Measurements from ENCODE around the gene BRD7.

BRD7 gene

GRCh38 chr16:50305441-50306061 is 63.2 kb downstream of the BRD7 start:
- Histone ChIP-seq H3K36me3 (ENCODE audit: low read length) (no peaks in the 10 kb centered on the region), H3K9ac (ENCODE audit: low read length) (no peak overlapping the region), H3F3A (ENCODE audit: insufficient read depth) (no peaks in the 10 kb centered on the region), H3K4me2 (ENCODE audit: low read depth, low read length, poor library complexity, severe bottlenecking) (no peak overlapping the region), H3K4me3 (ENCODE audit: insufficient read depth, low read length, poor library complexity, severe bottlenecking) (no peak overlapping the region), H3K9me3 (ENCODE audit: insufficient read depth, low read length) (no peaks in the 10 kb centered on the region), H3K27ac (ENCODE audit: low read depth, low read length) (no peak overlapping the region), H3K79me2 (ENCODE audit: insufficient read depth, low read length) (no peaks in the 10 kb centered on the region), H3K27me3 (ENCODE audit: low read length) (no peaks in the 10 kb centered on the region), H4K20me1 (ENCODE audit: low read depth, low read length) (no peaks in the 10 kb centered on the region), H2AFZ (ENCODE audit: low read depth, low read length, severe bottlenecking) (no peak overlapping the region), H3K9me2 (replicated peaks; ENCODE audit: insufficient read depth, low read length) (no peaks in the 10 kb centered on the region)
- TF ChIP-seq EZH2phosphoT487 (conservative IDR thresholded peaks at IDR 0.05; ENCODE audit: low read length) = no peak
- no peak for TF ChIP-seq CTCF (IDR thresholded peaks at IDR 0.05; ENCODE audit: insufficient read depth, low read length, poor library complexity, severe bottlenecking)

- no peaks in the 10 kb centered on the region for H3K9me3 ChIP-seq (ENCODE audit: insufficient read depth, low read length)
- H4K20me1 ChIP-seq (ENCODE audit: low read depth, low read length) = no peaks in the 10 kb centered on the region
- H2AFZ ChIP-seq (ENCODE audit: low read depth, low read length, severe bottlenecking) = no peak overlapping the region
- H3F3A ChIP-seq (ENCODE audit: insufficient read depth) = no peaks in the 10 kb centered on the region
- no peaks in the 10 kb centered on the region for H3K79me2 ChIP-seq (ENCODE audit: insufficient read depth, low read length)
- H3K9me2 ChIP-seq (replicated peaks; ENCODE audit: insufficient read depth, low read length) = no peaks in the 10 kb centered on the region
- no peak overlapping the region for H3K9ac ChIP-seq (ENCODE audit: low read length)
- no peak overlapping the region for H3K4me3 ChIP-seq (ENCODE audit: insufficient read depth, low read length, poor library complexity, severe bottlenecking)
- H3K36me3 ChIP-seq (ENCODE audit: low read length) = no peaks in the 10 kb centered on the region
- TF ChIP-seq EZH2phosphoT487 (conservative IDR thresholded peaks at IDR 0.05; ENCODE audit: low read length) (no peak), CTCF (IDR thresholded peaks at IDR 0.05; ENCODE audit: insufficient read depth, low read length, poor library complexity, severe bottlenecking) (no peak)
- no peak overlapping the region for H3K27ac ChIP-seq (ENCODE audit: low read depth, low read length)
- no peak overlapping the region for H3K4me2 ChIP-seq (ENCODE audit: low read depth, low read length, poor library complexity, severe bottlenecking)
- no peaks in the 10 kb centered on the region for H3K27me3 ChIP-seq (ENCODE audit: low read length)
Measured at GRCh38 chr16:50304467-50305440, 64.0 kb downstream of the BRD7 start.

GRCh38 chr16:50303605-50304466 is 65.0 kb downstream of the BRD7 start:
- H3K9me2 ChIP-seq (replicated peaks; ENCODE audit: insufficient read depth, low read length) = no peaks in the 10 kb centered on the region

More at GRCh38 chr16:50303605-50304466, 65.0 kb downstream of the BRD7 start:
- H3K4me2 ChIP-seq (ENCODE audit: low read depth, low read length, poor library complexity, severe bottlenecking) = no peak overlapping the region
- H3K27me3 ChIP-seq (ENCODE audit: low read length) = no peaks in the 10 kb centered on the region
- H3K9ac ChIP-seq (ENCODE audit: low read length) = no peak overlapping the region
- no peak overlapping the region for H3K4me3 ChIP-seq (ENCODE audit: insufficient read depth, low read length, poor library complexity, severe bottlenecking)
- TF ChIP-seq CTCF (IDR thresholded peaks at IDR 0.05; ENCODE audit: insufficient read depth, low read length, poor library complexity, severe bottlenecking) (no peak), EZH2phosphoT487 (conservative IDR thresholded peaks at IDR 0.05; ENCODE audit: low read length) (no peak)
- H4K20me1 ChIP-seq (ENCODE audit: low read depth, low read length) = no peaks in the 10 kb centered on the region
- no peaks in the 10 kb centered on the region for H3K79me2 ChIP-seq (ENCODE audit: insufficient read depth, low read length)
- H3F3A ChIP-seq (ENCODE audit: insufficient read depth) = no peaks in the 10 kb centered on the region
- no peak overlapping the region for H3K27ac ChIP-seq (ENCODE audit: low read depth, low read length)
- no peak overlapping the region for H2AFZ ChIP-seq (ENCODE audit: low read depth, low read length, severe bottlenecking)
- H3K36me3 ChIP-seq (ENCODE audit: low read length) = no peaks in the 10 kb centered on the region
- no peaks in the 10 kb centered on the region for H3K9me3 ChIP-seq (ENCODE audit: insufficient read depth, low read length)
